ENCODE results near the gene TBC1D2B. TPM values are rescaled to one million over a fixed set of nuclear protein-coding genes. Genes with fewer than 3 reads are reported as not detected.

TBC1D2B gene
- 28.7 and 31.3 TPM in 2 replicates for total RNA-seq

DNA sequence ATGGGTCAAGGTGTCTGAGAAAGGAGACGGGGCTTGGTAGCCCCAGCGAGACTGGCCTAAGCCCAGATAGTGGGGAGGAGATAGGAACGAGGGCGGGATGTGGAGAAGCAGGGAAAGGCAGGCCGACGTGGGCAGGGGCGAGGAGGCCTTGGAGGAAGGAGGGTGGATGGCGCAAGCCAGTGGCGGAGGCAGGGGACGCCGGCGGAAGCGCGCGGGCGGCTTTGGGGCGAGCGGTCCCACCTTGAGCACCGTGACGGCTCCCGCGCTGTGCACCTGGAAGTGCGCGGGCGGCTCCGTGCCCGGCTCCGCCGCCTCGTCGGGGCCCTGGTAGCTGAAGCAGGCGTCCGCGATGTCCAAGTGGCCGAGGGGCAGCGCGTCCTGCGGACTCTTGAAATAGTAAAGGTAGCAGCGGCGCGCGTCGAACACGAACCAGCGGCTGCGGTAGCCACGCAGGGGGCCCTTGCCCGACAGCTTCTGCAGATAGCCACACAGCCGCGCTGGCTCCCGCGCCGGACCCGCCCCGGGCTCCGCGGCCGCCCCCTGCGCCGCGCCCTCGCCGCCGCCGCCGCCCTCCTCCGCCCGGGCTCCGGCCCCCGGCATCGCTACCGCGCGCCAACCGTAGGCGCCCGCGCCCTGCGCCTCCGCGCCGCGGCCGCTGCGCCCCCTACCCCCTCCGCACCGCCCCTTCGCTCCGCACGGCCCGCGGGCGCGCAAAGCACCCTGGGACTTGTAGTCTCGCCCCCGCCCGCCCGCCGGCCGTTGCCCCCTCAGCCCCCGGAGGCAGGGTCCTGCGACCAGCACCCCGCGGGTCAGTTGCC, at the start of gene TBC1D2B:
Gene TBC1D2B, minus strand, starts transcription at position 659 of the 818 bp plus-strand sequence. Its CDS starts 59 bp downstream, at position 600.

GRCh38 chr15:78092261-78093041, 14.9 kb upstream of the TBC1D2B start, which contains the start of gene SH2D7:
SH2D7 (plus strand) TSS chr15:78092561; CDS start chr15:78092585, 24 bp downstream.

Small RNA genes within 50 kb of the gene (small RNA-seq; reads per million reads assigned to genes)
- not detected for gene RF00092

Other genes starting within 250 kb of the TBC1D2B start
- not detected in 2 replicates for gene SH2D7, start 14.8 kb upstream of the TBC1D2B start, total RNA-seq
- gene CIB2, start 53.7 kb upstream of the TBC1D2B start, total RNA-seq: under 0.01 and 0.98 TPM in 2 replicates
- 23.9 and 38.5 TPM in 2 replicates for gene IDH3A, start 71.7 kb upstream of the TBC1D2B start, total RNA-seq
- under 0.01 TPM in 1 of 2 replicates, not detected in the other for gene ACSBG1, start 156.9 kb upstream of the TBC1D2B start, total RNA-seq
- 1.1 and 2.0 TPM in 2 replicates for gene DNAJA4, start 186.9 kb upstream of the TBC1D2B start, total RNA-seq
- gene SKIC8, start 221.9 kb upstream of the TBC1D2B start, total RNA-seq: 57.7 and 71.2 TPM in 2 replicates